Measurements from ENCODE around the gene BATF3.

Gene BATF3

GRCh38 chr1:212699625-212700222, at the start of gene BATF3:
Gene BATF3, minus strand, starts transcription at chr1:212699840. Its CDS starts 78 bp downstream, at chr1:212699762.
- peak within 1 kb of the TSS; percentile 64 for H3K4me3 ChIP-seq (ENCODE audit: low read depth, low read length)
- no peak for TF ChIP-seq CTCF (IDR thresholded peaks at IDR 0.05; ENCODE audit: low read depth, low read length, missing control alignments)
- DNase-seq (ENCODE audit: low read depth) = no peak

- TF ChIP-seq CTCF (IDR thresholded peaks at IDR 0.05; ENCODE audit: low read depth, low read length, missing control alignments) = no peak
- no peak for DNase-seq (ENCODE audit: low read depth)
- H3K4me3 ChIP-seq (ENCODE audit: low read depth, low read length) = no peak overlapping the region
These were observed 46.9 kb upstream of the BATF3 start for GRCh38 chr1:212746546-212746945.

- H3K4me3 ChIP-seq (ENCODE audit: low read depth, low read length) = no peak overlapping the region
- DNase-seq (ENCODE audit: low read depth) = no peak
- TF ChIP-seq CTCF (IDR thresholded peaks at IDR 0.05; ENCODE audit: low read depth, low read length, missing control alignments) = no peak
These were observed 45.7 kb upstream of the BATF3 start for GRCh38 chr1:212745303-212745702.

- TF ChIP-seq CTCF (IDR thresholded peaks at IDR 0.05; ENCODE audit: low read depth, low read length, missing control alignments) = no peak
- H3K4me3 ChIP-seq (ENCODE audit: low read depth, low read length) = no peak overlapping the region
These were observed 44.3 kb upstream of the BATF3 start for GRCh38 chr1:212743901-212744475.

GRCh38 chr1:212738330-212738729, 38.7 kb upstream of the BATF3 start:
- H3K4me3 ChIP-seq (ENCODE audit: low read depth, low read length) = no peak overlapping the region
- TF ChIP-seq CTCF (IDR thresholded peaks at IDR 0.05; ENCODE audit: low read depth, low read length, missing control alignments) = no peak
- no peak for DNase-seq (ENCODE audit: low read depth)

More at GRCh38 chr1:212743901-212744475, 44.3 kb upstream of the BATF3 start:
- DNase-seq (ENCODE audit: low read depth) = no peak

- no peak for TF ChIP-seq CTCF (IDR thresholded peaks at IDR 0.05; ENCODE audit: low read depth, low read length, missing control alignments)
- no peak for DNase-seq (ENCODE audit: low read depth)
- H3K4me3 ChIP-seq (ENCODE audit: low read depth, low read length) = no peak overlapping the region
These were observed 37.9 kb upstream of the BATF3 start for GRCh38 chr1:212737559-212737958.

GRCh38 chr1:212733109-212733508, 33.5 kb upstream of the BATF3 start:
- DNase-seq (ENCODE audit: low read depth) = no peak
- no peak overlapping the region for H3K4me3 ChIP-seq (ENCODE audit: low read depth, low read length)

More at GRCh38 chr1:212733109-212733508, 33.5 kb upstream of the BATF3 start:
- TF ChIP-seq CTCF (IDR thresholded peaks at IDR 0.05; ENCODE audit: low read depth, low read length, missing control alignments) = no peak
